SW480 (cell line): Measurements from ENCODE around the gene RPTOR.
"Not testable (repeated sequence)": the region's sequence is repeated elsewhere in the genome, so short reads cannot be mapped to it uniquely, and the experiment has no call there.

Source experiments
- DNase-seq: peaks from one replicate; pipeline ENCODE4 v3.0.0-alpha.2; 2016; ENCODE audit warnings: low spot score

The RPTOR gene, protein sequence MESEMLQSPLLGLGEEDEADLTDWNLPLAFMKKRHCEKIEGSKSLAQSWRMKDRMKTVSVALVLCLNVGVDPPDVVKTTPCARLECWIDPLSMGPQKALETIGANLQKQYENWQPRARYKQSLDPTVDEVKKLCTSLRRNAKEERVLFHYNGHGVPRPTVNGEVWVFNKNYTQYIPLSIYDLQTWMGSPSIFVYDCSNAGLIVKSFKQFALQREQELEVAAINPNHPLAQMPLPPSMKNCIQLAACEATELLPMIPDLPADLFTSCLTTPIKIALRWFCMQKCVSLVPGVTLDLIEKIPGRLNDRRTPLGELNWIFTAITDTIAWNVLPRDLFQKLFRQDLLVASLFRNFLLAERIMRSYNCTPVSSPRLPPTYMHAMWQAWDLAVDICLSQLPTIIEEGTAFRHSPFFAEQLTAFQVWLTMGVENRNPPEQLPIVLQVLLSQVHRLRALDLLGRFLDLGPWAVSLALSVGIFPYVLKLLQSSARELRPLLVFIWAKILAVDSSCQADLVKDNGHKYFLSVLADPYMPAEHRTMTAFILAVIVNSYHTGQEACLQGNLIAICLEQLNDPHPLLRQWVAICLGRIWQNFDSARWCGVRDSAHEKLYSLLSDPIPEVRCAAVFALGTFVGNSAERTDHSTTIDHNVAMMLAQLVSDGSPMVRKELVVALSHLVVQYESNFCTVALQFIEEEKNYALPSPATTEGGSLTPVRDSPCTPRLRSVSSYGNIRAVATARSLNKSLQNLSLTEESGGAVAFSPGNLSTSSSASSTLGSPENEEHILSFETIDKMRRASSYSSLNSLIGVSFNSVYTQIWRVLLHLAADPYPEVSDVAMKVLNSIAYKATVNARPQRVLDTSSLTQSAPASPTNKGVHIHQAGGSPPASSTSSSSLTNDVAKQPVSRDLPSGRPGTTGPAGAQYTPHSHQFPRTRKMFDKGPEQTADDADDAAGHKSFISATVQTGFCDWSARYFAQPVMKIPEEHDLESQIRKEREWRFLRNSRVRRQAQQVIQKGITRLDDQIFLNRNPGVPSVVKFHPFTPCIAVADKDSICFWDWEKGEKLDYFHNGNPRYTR (N-terminal part only)

GRCh38 chr17:80544655-80545498 lies at the start of gene RPTOR:
RPTOR (plus strand) TSS chr17:80544838; CDS start chr17:80545630, 792 bp downstream.
- DNase-seq = peak; percentile 80

GRCh38 chr17:80497726-80498241 lies 46.9 kb upstream of the RPTOR start:
- no peak for DNase-seq

DNA sequence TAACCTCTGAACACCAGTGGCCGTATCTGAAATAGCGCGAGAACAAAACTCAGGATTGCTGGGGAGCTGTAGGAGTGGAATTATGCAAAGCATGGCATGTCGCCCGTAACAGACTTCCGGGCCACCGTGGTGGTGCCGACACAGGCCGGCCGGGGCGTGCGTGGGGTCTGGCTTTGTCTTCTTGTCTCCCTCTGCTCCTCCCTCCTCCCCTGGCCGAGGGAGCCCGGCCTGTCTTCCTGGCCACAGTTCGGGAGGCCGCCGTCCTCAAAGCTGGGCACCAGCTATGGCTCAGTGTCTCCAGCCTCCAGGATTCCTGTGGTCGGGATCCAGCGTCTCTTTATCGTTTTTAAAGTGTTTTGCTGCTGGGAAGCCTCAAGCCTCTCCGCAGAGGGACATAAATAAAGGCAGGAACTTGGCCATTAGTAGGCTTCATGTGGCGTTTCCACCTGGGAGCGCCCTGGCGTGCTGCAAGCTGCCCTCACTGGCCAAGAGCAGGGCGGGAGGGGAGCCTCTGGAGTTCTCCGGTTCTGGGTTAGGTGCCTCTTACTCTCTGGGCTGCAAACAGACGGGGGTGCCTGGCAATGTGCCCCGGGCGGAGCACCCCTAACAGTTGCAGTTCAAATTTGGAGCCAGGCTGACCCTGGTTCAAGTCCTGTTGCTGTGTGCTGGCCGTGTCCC lies 46.3 kb upstream of the RPTOR start:
- peak; percentile 30 for DNase-seq

- no peak for DNase-seq
Observed at GRCh38 chr17:80498920-80499410, 45.7 kb upstream of the RPTOR start.

- DNase-seq = no peak
Observed at GRCh38 chr17:80499560-80499959, 45.1 kb upstream of the RPTOR start.

- DNase-seq = no peak
Observed at GRCh38 chr17:80499961-80500665, 44.5 kb upstream of the RPTOR start.

DNA sequence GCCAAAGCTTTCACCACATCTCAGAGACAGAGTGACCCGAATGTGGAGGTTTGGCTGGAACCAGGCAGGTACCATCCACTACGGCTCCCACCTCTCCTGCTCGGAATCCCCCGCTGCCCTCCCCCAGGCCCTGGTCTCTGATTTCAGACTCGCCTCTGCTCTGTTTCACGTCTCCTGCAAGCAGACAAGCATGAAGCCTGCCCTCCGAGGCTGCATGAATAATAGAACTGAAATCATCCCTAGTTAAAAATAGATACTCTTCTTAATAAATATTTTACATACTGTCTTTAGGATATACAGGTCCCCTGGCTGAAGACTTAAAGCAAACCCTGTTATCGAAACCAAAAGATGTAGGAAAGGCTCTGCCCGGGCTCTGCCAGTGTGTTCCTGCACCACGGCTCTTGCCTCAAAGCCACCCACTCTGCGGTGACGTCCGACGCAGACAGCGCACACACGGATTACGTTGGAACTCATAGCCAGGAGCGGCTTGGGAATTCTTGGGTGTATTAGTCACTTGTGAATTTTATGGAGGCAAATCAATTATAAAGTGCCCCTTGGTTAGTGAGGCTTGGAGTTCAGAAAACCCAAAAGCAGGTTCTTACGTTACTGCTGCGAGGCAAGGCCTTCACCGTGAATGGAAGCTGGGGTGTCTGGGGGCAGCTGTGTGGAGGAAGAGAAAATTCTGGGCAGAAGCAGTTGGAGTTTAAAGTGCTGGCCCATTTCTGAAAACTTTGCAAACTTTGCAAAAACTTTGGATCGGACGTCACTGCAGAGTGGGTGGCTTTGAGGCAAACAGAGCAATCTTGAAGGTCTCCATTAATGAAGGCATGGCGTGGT lies 42.7 kb upstream of the RPTOR start:
- DNase-seq = no peak

- no peak for DNase-seq
Observed at GRCh38 chr17:80502578-80502877, 42.1 kb upstream of the RPTOR start.

DNA sequence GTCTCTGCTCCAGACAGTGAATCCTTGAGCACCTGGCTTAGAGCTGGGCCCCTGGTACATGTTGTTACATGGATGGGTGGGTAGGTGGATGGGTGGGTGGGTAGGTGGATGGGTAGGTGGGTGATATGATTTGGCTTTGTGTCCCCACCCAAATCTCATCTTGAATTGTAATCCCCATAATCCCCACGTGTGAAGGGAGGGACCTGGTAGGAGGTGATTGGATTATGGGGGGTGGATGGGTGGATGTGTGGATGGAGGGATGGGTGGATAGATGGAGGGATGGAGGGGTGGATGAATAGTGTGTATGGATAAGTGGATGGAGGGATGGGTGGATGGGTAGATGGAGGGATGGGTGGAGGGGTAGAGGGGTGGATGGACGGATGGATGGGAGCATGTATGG lies 41.6 kb upstream of the RPTOR start:
- no peak for DNase-seq

- no peak for DNase-seq
Observed at GRCh38 chr17:80503921-80504320, 40.7 kb upstream of the RPTOR start.

- no peak for DNase-seq
Observed at GRCh38 chr17:80504686-80505413, 39.8 kb upstream of the RPTOR start.

GRCh38 chr17:80507177-80507576 lies 37.5 kb upstream of the RPTOR start:
- not testable (repeated sequence) for DNase-seq

GRCh38 chr17:80507965-80508364 lies 36.7 kb upstream of the RPTOR start:
- DNase-seq = no peak

GRCh38 chr17:80509311-80509710 lies 35.3 kb upstream of the RPTOR start:
- no peak for DNase-seq

DNA sequence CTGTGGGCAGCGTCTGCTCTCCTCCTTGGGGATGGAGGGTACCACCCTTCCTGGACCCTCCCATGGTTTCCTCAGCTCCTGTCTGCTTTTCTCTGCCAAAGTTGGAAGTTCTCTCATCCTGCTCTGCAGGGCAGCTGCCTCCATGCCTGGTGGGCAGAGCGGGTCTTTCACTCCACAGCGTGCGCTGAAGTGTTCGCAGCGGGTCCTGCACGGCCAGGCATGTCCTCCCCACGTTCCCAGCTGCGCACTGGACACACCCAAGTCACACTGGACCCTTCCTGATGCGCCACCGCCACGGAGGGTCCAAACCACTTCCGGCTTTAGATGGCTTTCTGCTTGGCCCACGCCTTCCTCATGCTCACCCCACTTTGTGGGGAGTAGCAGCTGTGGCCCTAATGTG lies 34.5 kb upstream of the RPTOR start:
- DNase-seq = no peak

GRCh38 chr17:80510772-80511171 lies 33.9 kb upstream of the RPTOR start:
- DNase-seq = no peak

DNA sequence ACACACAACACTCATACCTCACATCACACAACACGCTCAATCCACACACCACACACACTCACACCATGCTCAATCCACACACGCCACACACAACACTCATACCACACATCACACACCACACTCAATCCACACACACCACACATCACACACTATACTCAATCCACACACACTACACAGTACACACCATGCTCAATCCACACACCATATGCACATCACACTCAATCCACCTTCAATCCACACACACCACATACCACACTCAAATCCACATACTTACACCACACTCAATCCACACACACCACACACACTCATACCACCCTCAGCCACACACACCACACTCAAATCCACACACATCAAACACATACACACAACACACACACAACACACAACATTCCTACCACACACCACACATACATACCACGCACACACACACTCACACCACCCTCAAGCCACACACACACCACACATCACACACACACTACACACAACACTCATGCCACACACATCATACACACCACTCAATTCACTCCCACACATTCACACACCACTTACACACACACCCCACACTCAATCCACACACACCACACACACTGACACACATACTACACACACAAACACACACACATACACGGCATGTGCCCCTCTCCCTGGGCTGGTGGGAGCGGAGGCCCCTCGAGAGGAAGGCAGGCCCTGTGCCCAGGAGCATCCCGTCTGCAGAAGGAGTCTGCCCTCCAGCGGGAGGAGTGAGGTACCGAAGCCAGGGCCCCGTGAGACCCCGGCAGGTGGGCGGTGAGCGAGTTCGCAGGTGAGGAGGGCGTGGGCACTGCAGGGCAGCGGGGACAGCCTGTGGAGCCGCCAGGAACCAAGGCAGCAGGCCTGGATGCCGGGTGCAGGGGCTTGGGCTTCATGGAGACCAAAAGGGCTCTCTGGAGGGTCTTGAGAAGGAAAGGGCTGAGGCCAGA lies 33.1 kb upstream of the RPTOR start:
- no peak for DNase-seq
